Left cardiac atrium (tissue), 4 donors: ENCODE measurements around the gene GADL1. TPM values are rescaled to one million over a fixed set of nuclear protein-coding genes. Genes with fewer than 3 reads are reported as not detected.

Experiments
- ATAC-seq, 2 donors: fragments of 200-7000 bp; cut with Tn5 transposase; one replicate each; pipeline ENCODE4 v1.9.1; 2020; ENCODE audit warnings: mild to moderate bottlenecking in 2 of 2, moderate library complexity in 2 of 2
- DNase-seq: peaks from one replicate; pipeline ENCODE4 v3.0.0-alpha.2; 2020
- intact Hi-C, 2 donors: fragments of 100-400 bp; cut with DNase I; formaldehyde crosslinking; loops; one replicate each; pipeline versions ENCODE4 v1.14.1 to v1.15.1; 2022 to 2023
- total RNA-seq, 2 donors: library from RNA; stranded (reverse); fragmentation: NEBNext Ultra II Directional; extraction: Animal tissue kit (Norgen Biotek cat#: 25700); gene quantifications; one replicate each; pipeline ENCODE4 v1.2.1, GENCODE V29; 2021
- donor health status: DM: no; HTN: yes; CAD: no.
- donor health status: DM: no; HTN: yes; CAD: no; lungs with severe emphysema.
- donor health status: DM: yes; HTN: yes; CAD: no.
- donor health status: Dilated cardiomyopathy.

The GADL1 gene
- total RNA-seq, 2 donors from 2014 or later, result not detected

GRCh38 chr3:30826531-30826942 is 67.9 kb downstream of the GADL1 start:
- peak; percentile 77 to 78 for ATAC-seq
- intact Hi-C loops, result no loop called here
- peak; percentile 12 for DNase-seq

GRCh38 chr3:30819067-30819798 is 75.2 kb downstream of the GADL1 start:
- ATAC-seq (no peak), DNase-seq (no peak)
- intact Hi-C loops, result no loop called here

GRCh38 chr3:30813734-30814133 is 80.7 kb downstream of the GADL1 start:
- intact Hi-C loops, result no loop called here
- DNase-seq (no peak), ATAC-seq (no peak)

GRCh38 chr3:30811151-30811795 is 83.2 kb downstream of the GADL1 start:
- intact Hi-C loops, result no loop called here
- peak; percentile 51 to 69 for ATAC-seq
- DNase-seq, result no peak

GRCh38 chr3:30810625-30811024 is 83.8 kb downstream of the GADL1 start:
- peak; percentile 28 for DNase-seq
- intact Hi-C loops, result no loop called here
- peak; percentile 78 to 81 for ATAC-seq

- ATAC-seq (no peak), DNase-seq (no peak)
- intact Hi-C loops, result no loop called here
Observed at GRCh38 chr3:30805695-30806094, 88.8 kb downstream of the GADL1 start.

GRCh38 chr3:30804984-30805383 is 89.5 kb downstream of the GADL1 start:
- ATAC-seq, result no peak
- DNase-seq, result no peak
- intact Hi-C loops, result no loop called here

GRCh38 chr3:30795176-30795575 is 99.3 kb downstream of the GADL1 start:
- ATAC-seq, result no peak
- DNase-seq, result no peak
- intact Hi-C loops, result no loop called here

- intact Hi-C loops, result no loop called here
- no peak for ATAC-seq
- no peak for DNase-seq
Observed at GRCh38 chr3:30793740-30794139, 100.7 kb downstream of the GADL1 start.

GRCh38 chr3:30790150-30790549 is 104.3 kb downstream of the GADL1 start:
- intact Hi-C loops, result no loop called here
- ATAC-seq, result no peak

GRCh38 chr3:30786365-30786764 is 108.1 kb downstream of the GADL1 start:
- ATAC-seq (no peak), DNase-seq (no peak)
- intact Hi-C loops, result no loop called here

More at GRCh38 chr3:30790150-30790549, 104.3 kb downstream of the GADL1 start:
- no peak for DNase-seq

- ATAC-seq (no peak), DNase-seq (no peak)
- intact Hi-C loops, result loop anchor here (10.0 kb wide), 2 partner anchors 225 to 355 kb away; no protein-coding TSS in a partner anchor
Observed at GRCh38 chr3:30779686-30780287, 114.7 kb downstream of the GADL1 start.

GRCh38 chr3:30778933-30779332 is 115.5 kb downstream of the GADL1 start:
- ATAC-seq (no peak), DNase-seq (no peak)
- intact Hi-C loops, result loop anchor here (10.0 kb wide), 2 partner anchors 226 to 356 kb away; no protein-coding TSS in a partner anchor

- no peak for DNase-seq
- no peak for ATAC-seq
- intact Hi-C loops, result loop anchor here (10.0 kb wide), 2 partner anchors 227 to 357 kb away; no protein-coding TSS in a partner anchor
Observed at GRCh38 chr3:30777426-30778113, 116.9 kb downstream of the GADL1 start.

GRCh38 chr3:30776186-30776815 is 118.2 kb downstream of the GADL1 start:
- DNase-seq, result no peak
- no peak for ATAC-seq
- intact Hi-C loops, result loop anchor here (10.0 kb wide), 2 partner anchors 228 to 358 kb away; no protein-coding TSS in a partner anchor

GRCh38 chr3:30775040-30775439 is 119.4 kb downstream of the GADL1 start:
- DNase-seq (no peak), ATAC-seq (no peak)
- intact Hi-C loops, result loop anchor here (10.0 kb wide), 2 partner anchors 230 to 360 kb away; no protein-coding TSS in a partner anchor

- intact Hi-C loops, result loop anchor here (10.0 kb wide), 2 partner anchors 231 to 361 kb away; no protein-coding TSS in a partner anchor
- DNase-seq, result no peak
- ATAC-seq, result no peak
Observed at GRCh38 chr3:30774062-30774461, 120.4 kb downstream of the GADL1 start.

- intact Hi-C loops, result loop anchor here (10.0 kb wide), 2 partner anchors 234 to 364 kb away; no protein-coding TSS in a partner anchor
- ATAC-seq, result peak in 1 of 2 donors; percentile 91
- DNase-seq, result peak; percentile 23
Observed at GRCh38 chr3:30770387-30770786, 124.1 kb downstream of the GADL1 start.
